Measurements from ENCODE around the gene FGFBP1. TPM values are rescaled to one million over a fixed set of nuclear protein-coding genes. Genes with fewer than 3 reads are reported as not detected.

Gene FGFBP1
- total and polyA plus RNA-seq, 2 of the 4 experiments (the other 2 are of a cell fraction) = under 0.01 TPM; not detected in 1

DNA sequence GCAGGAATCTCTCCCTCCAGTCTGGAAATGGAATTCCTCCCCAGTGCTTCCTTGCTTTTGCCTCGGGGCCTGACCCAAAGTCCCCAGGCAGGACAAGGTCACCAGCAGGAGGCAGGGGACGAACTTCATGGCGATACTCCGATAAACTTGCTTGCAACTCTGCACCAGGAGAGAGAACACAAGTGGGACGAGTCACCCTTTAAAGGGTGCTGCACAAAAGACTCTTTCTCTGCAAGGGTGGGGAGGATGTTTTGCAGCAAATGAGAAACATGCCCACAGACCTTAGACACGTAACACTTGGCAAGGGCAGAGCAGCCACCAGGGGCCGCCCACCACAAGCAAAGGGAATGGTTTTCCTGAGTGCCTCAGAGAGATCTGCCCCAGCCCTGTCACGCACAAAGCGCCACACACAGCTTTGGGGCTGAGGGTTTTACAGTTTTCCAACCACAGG lies 24.5 kb upstream of the FGFBP1 start, which contains the start of gene FGFBP2:
Gene FGFBP2, minus strand, starts transcription at position 175 of the 451 bp plus-strand sequence. Its CDS starts 46 bp downstream, at position 129.
- WGBS, 2 experiments (ENCODE audit: extremely low coverage in 2 of 2, insufficient read length in 1 of 2) = 31% methylated on average over 6 of the region's 9 CpGs; no CpG with 5 or more reads in 1 of the 2 experiments
- Histone ChIP-seq H2BK20ac (ENCODE audit: low read depth, low read length) (no peak within 1 kb of the TSS), H3K79me1 (ENCODE audit: low read depth in 1 of 2, low read length in 2 of 2) (no peaks in the 10 kb centered on the region), H3K23ac (ENCODE audit: low read depth, low read length) (no peak within 1 kb of the TSS), H3K9me1 (ENCODE audit: insufficient read depth, low read length) (no peaks in the 10 kb centered on the region), H4K91ac (ENCODE audit: insufficient read depth, low read depth, low read length) (no peak within 1 kb of the TSS), H3K27me3 (ENCODE audit: control insufficient read depth, insufficient read depth, low read length) (peaks cover 33% of the 10 kb centered on the region), H2BK5ac (ENCODE audit: low read depth, low read length, poor library complexity, severe bottlenecking) (no peak within 1 kb of the TSS), H3K9ac (ENCODE audit: low read depth, low read length) (no peak within 1 kb of the TSS), H3K4me1 (ENCODE audit: control insufficient read depth, insufficient read depth, low read length) (no peaks in the 10 kb centered on the region), H2BK15ac (ENCODE audit: low read depth, low read length) (no peak within 1 kb of the TSS), H2AK5ac (ENCODE audit: low read depth, low read length) (no peak within 1 kb of the TSS), H3K4ac (ENCODE audit: low read depth, low read length) (no peak within 1 kb of the TSS), H3K18ac (ENCODE audit: low read depth, low read length) (no peak within 1 kb of the TSS), H2AFZ (replicated peaks; ENCODE audit: low read length, poor library complexity) (peak within 1 kb of the TSS; percentile 2), H3K56ac (ENCODE audit: extremely low read depth, insufficient read depth, low read length) (no peak within 1 kb of the TSS), H2AK9ac (replicated peaks; ENCODE audit: low read depth, low read length, poor library complexity) (peak within 1 kb of the TSS; percentile 45), H4K5ac (ENCODE audit: low read depth, low read length) (no peak within 1 kb of the TSS), H2BK120ac (ENCODE audit: low read depth, low read length) (no peak within 1 kb of the TSS), H3K4me2 (ENCODE audit: low read depth, low read length) (no peak within 1 kb of the TSS), H3K9me3 (ENCODE audit: control insufficient read depth, insufficient read depth, low read length) (0 out of 2 replicates have a peak, but pooled peaks cover 1% of the 10 kb centered on the region), H3K27ac (ENCODE audit: insufficient read depth, low read length) (no peak within 1 kb of the TSS), H4K8ac (ENCODE audit: low read depth in 2 of 2, low read length in 2 of 2) (no peak within 1 kb of the TSS), H3K14ac (replicated peaks; ENCODE audit: low read depth, low read length) (no peak within 1 kb of the TSS), H3K36me3 (ENCODE audit: control insufficient read depth, insufficient read depth, low read length) (no peaks in the 10 kb centered on the region), H4K20me1 (ENCODE audit: insufficient read depth, low read length) (no peaks in the 10 kb centered on the region), H3K4me3 (ENCODE audit: insufficient read depth, low read depth, low read length) (no peak within 1 kb of the TSS)
- peak; percentile 44 for DNase-seq
- ChIA-PET POLR2A (ENCODE audit: unreplicated experiment) (no interaction called here), CTCF (no interaction called here)
- peak; percentile 81 for ATAC-seq (ENCODE audit: low read depth)
- intact Hi-C loops (cut with micrococcal nuclease) = loop anchor here (1.0 kb wide), 1 partner anchor 38 kb away; no protein-coding TSS in a partner anchor
- dilution Hi-C loops (cut with HindIII; ENCODE audit: low sequenced_read_pairs, unreplicated experiment) = no loop called here
- in situ Hi-C loops (cut with MboI; ENCODE audit: low sequenced_read_pairs) = no loop called here
- TF ChIP-seq, protein P1, sequence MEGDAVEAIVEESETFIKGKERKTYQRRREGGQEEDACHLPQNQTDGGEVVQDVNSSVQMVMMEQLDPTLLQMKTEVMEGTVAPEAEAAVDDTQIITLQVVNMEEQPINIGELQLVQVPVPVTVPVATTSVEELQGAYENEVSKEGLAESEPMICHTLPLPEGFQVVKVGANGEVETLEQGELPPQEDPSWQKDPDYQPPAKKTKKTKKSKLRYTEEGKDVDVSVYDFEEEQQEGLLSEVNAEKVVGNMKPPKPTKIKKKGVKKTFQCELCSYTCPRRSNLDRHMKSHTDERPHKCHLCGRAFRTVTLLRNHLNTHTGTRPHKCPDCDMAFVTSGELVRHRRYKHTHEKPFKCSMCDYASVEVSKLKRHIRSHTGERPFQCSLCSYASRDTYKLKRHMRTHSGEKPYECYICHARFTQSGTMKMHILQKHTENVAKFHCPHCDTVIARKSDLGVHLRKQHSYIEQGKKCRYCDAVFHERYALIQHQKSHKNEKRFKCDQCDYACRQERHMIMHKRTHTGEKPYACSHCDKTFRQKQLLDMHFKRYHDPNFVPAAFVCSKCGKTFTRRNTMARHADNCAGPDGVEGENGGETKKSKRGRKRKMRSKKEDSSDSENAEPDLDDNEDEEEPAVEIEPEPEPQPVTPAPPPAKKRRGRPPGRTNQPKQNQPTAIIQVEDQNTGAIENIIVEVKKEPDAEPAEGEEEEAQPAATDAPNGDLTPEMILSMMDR (conservative IDR thresholded peaks at IDR 0.05; ENCODE audit: low read depth, low read length) = peak; percentile 55
- TF ChIP-seq SMC3 (IDR thresholded peaks at IDR 0.05; ENCODE audit: low read depth, low read length) (peak; percentile 68), MAZ (IDR thresholded peaks at IDR 0.05; ENCODE audit: borderline replicate concordance, low read depth, low read length) (no peak), FOS (IDR thresholded peaks at IDR 0.05; ENCODE audit: low read depth, low read length) (no peak), RCOR1 (IDR thresholded peaks at IDR 0.05; ENCODE audit: insufficient replicate concordance, low read length) (no peak), RAD21 (IDR thresholded peaks at IDR 0.05; ENCODE audit: low read length) (peak; percentile 64), RFX5 (IDR thresholded peaks at IDR 0.05; ENCODE audit: low read depth, low read length) (no peak), CHD1 (IDR thresholded peaks at IDR 0.05; ENCODE audit: low read depth, low read length) (no peak), NFE2L2 (IDR thresholded peaks at IDR 0.05; ENCODE audit: low read depth, low read length) (no peak), CEBPB (IDR thresholded peaks at IDR 0.05; ENCODE audit: low read depth, low read length) (no peak), POLR2A (IDR thresholded peaks at IDR 0.05; ENCODE audit: low read depth, low read length) (no peak)
- TF ChIP-seq, protein P2, sequence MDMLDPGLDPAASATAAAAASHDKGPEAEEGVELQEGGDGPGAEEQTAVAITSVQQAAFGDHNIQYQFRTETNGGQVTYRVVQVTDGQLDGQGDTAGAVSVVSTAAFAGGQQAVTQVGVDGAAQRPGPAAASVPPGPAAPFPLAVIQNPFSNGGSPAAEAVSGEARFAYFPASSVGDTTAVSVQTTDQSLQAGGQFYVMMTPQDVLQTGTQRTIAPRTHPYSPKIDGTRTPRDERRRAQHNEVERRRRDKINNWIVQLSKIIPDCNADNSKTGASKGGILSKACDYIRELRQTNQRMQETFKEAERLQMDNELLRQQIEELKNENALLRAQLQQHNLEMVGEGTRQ (IDR thresholded peaks at IDR 0.05; ENCODE audit: low read depth, low read length) = no peak
- TF ChIP-seq, protein P3, sequence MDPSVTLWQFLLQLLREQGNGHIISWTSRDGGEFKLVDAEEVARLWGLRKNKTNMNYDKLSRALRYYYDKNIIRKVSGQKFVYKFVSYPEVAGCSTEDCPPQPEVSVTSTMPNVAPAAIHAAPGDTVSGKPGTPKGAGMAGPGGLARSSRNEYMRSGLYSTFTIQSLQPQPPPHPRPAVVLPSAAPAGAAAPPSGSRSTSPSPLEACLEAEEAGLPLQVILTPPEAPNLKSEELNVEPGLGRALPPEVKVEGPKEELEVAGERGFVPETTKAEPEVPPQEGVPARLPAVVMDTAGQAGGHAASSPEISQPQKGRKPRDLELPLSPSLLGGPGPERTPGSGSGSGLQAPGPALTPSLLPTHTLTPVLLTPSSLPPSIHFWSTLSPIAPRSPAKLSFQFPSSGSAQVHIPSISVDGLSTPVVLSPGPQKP (IDR thresholded peaks at IDR 0.05; ENCODE audit: borderline replicate concordance, low read depth, low read length) = no peak
- BruUV-seq (replicated peaks) = no TSS peak

All from IMR-90 (cell line).